Eye (tissue), 1 donor: ENCODE measurements around the gene KIAA1614.
"Not testable (repeated sequence)": the region's sequence is repeated elsewhere in the genome, so short reads cannot be mapped to it uniquely, and the experiment has no call there.

Experiments used
- DNase-seq: peaks from one replicate; pipeline ENCODE4 v3.0.0-alpha.2; 2015

The KIAA1614 gene

GRCh38 chr1:180966312-180966711 is 53.6 kb downstream of the KIAA1614 start:
- DNase-seq = no peak

- no peak for DNase-seq
These were observed 54.2 kb downstream of the KIAA1614 start for GRCh38 chr1:180966744-180967536.

- DNase-seq = no peak
These were observed 54.9 kb downstream of the KIAA1614 start for GRCh38 chr1:180967558-180967957.

- not testable (repeated sequence) for DNase-seq
These were observed 56.1 kb downstream of the KIAA1614 start for GRCh38 chr1:180968834-180969233.

- DNase-seq = no peak
These were observed 56.7 kb downstream of the KIAA1614 start for GRCh38 chr1:180969434-180969833.

- DNase-seq = no peak
These were observed 57.8 kb downstream of the KIAA1614 start for GRCh38 chr1:180970333-180971079.

- no peak for DNase-seq
These were observed 58.7 kb downstream of the KIAA1614 start for GRCh38 chr1:180971273-180971997.

GRCh38 chr1:180973369-180973768 is 60.7 kb downstream of the KIAA1614 start:
- DNase-seq = no peak

GRCh38 chr1:180974236-180974635 is 61.5 kb downstream of the KIAA1614 start:
- DNase-seq = no peak

GRCh38 chr1:180975551-180975950 is 62.9 kb downstream of the KIAA1614 start:
- DNase-seq = no peak

- no peak for DNase-seq
These were observed 63.5 kb downstream of the KIAA1614 start for GRCh38 chr1:180976191-180976590.

GRCh38 chr1:180976732-180977357 is 64.1 kb downstream of the KIAA1614 start:
- no peak for DNase-seq

- peak; percentile 54 for DNase-seq
These were observed 69.1 kb downstream of the KIAA1614 start for GRCh38 chr1:180981596-180982387.

- DNase-seq = peak; percentile 50
These were observed 69.7 kb downstream of the KIAA1614 start for GRCh38 chr1:180982422-180982821.

- peak; percentile 66 for DNase-seq
These were observed 75.6 kb downstream of the KIAA1614 start for GRCh38 chr1:180988253-180988752.

- DNase-seq = no peak
These were observed 81.6 kb downstream of the KIAA1614 start for GRCh38 chr1:180994262-180994661.

- DNase-seq = no peak
These were observed 85.3 kb downstream of the KIAA1614 start for GRCh38 chr1:180997843-180998504.
